Lower lobe of right lung (tissue), 2 donors: Measurements from ENCODE around the gene AHR. TPM values are rescaled to one million over a fixed set of nuclear protein-coding genes. Genes with fewer than 3 reads are reported as not detected.

Source experiments
- ATAC-seq, 2 donors: fragments of 200-7000 bp; cut with Tn5 transposase; one replicate each; pipeline ENCODE4 v1.9.1; 2020 to 2022; ENCODE audit warnings: mild to moderate bottlenecking in 2 of 2, moderate library complexity in 2 of 2
- DNase-seq: peaks from one replicate; pipeline ENCODE4 v3.0.0-alpha.2; 2020
- H3K27ac ChIP-seq: fragments of 200-600 bp; one replicate; pipeline ENCODE4 v1.8.0; 2022
- H3K27me3 ChIP-seq: fragments of 200-600 bp; one replicate; pipeline ENCODE4 v1.8.0; 2022; ENCODE audit warnings: low read depth
- H3K36me3 ChIP-seq: fragments of 200-600 bp; one replicate; pipeline ENCODE4 v1.8.0; 2022; ENCODE audit warnings: mild to moderate bottlenecking
- H3K4me1 ChIP-seq: fragments of 200-600 bp; one replicate; pipeline ENCODE4 v1.8.0; 2022
- H3K4me3 ChIP-seq: fragments of 200-600 bp; one replicate; pipeline ENCODE4 v1.8.0; 2022; ENCODE audit warnings: mild to moderate bottlenecking
- H3K9me3 ChIP-seq: fragments of 200-600 bp; one replicate; pipeline ENCODE4 v1.8.0; 2022
- intact Hi-C: fragments of 100-400 bp; cut with DNase I; formaldehyde crosslinking; loops from one replicate; pipeline ENCODE4 v1.11.0; 2022
- total RNA-seq: library from RNA; stranded (reverse); fragmentation: NEBNext Ultra II Directional; extraction: Animal tissue kit (Norgen Biotek cat#: 25700); gene quantifications from one replicate; pipeline ENCODE4 v1.2.1, GENCODE V29; 2021
- TF ChIP-seq, protein P1 (sequence below): fragments of 200-600 bp; IDR thresholded peaks from one replicate; pipeline ENCODE4 v1.8.0; 2022; ENCODE audit warnings: antibody characterized with exemption, mild to moderate bottlenecking
- donor health status: DM: no; HTN: yes; CAD: no; lungs with severe emphysema.

AHR gene
- total RNA-seq, 1 donor from 2014 or later = 132 TPM

DNA sequence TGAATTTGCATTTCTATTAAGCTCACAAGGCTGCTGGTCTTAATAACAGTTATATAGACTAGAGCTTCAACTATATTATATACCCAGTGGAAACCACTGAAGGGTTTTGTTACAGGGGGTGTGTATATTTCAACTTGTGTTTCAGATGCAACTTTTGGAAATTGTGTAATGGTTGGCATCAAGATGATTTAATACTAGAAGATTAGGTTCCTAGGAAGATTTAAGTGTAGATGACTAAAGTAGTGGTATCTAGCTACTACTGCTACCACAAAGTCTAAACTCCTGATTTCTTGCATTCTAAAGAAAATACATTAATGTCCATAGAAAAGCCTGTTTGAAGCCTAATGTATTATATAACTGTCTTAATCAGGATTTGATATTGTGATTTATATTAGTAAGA, 30.2 kb downstream of the AHR start:
- H3K36me3 ChIP-seq = peaks cover 88% of the 10 kb centered on the region
- H3K27ac ChIP-seq = no peak overlapping the region
- ATAC-seq (no peak), DNase-seq (no peak)
- H3K4me3 ChIP-seq = no peak overlapping the region
- no peaks in the 10 kb centered on the region for H3K9me3 ChIP-seq
- TF ChIP-seq, protein P1, sequence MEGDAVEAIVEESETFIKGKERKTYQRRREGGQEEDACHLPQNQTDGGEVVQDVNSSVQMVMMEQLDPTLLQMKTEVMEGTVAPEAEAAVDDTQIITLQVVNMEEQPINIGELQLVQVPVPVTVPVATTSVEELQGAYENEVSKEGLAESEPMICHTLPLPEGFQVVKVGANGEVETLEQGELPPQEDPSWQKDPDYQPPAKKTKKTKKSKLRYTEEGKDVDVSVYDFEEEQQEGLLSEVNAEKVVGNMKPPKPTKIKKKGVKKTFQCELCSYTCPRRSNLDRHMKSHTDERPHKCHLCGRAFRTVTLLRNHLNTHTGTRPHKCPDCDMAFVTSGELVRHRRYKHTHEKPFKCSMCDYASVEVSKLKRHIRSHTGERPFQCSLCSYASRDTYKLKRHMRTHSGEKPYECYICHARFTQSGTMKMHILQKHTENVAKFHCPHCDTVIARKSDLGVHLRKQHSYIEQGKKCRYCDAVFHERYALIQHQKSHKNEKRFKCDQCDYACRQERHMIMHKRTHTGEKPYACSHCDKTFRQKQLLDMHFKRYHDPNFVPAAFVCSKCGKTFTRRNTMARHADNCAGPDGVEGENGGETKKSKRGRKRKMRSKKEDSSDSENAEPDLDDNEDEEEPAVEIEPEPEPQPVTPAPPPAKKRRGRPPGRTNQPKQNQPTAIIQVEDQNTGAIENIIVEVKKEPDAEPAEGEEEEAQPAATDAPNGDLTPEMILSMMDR = no peak
- H3K27me3 ChIP-seq = no peaks in the 10 kb centered on the region
- peaks cover 28% of the 10 kb centered on the region for H3K4me1 ChIP-seq
- intact Hi-C loops = no loop called here

DNA sequence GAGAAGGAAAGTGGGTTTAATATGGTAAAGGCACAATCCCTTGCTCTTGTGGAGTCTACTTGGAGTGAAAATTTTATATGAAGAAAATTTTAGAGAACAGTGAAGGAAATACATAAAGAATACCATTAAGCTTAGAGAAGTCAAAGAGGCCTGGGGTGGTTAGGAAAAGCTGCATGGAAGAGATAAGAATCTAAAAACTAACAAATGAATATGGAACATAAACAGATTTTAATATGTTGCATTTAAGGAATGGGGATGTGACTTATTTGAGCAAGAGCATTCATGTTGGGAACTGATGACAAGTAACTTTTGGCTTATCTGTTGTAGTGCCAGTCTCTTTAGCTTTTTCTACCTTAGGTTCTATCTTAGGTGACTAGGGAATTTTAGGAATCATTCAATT, 31.0 kb downstream of the AHR start:
- Histone ChIP-seq H3K4me3 (no peak overlapping the region), H3K36me3 (peaks cover 88% of the 10 kb centered on the region), H3K27ac (no peak overlapping the region), H3K27me3 (no peaks in the 10 kb centered on the region), H3K9me3 (no peaks in the 10 kb centered on the region), H3K4me1 (peaks cover 28% of the 10 kb centered on the region)
- ATAC-seq (no peak), DNase-seq (no peak)
- intact Hi-C loops = no loop called here
- TF ChIP-seq, protein P1 = no peak

DNA sequence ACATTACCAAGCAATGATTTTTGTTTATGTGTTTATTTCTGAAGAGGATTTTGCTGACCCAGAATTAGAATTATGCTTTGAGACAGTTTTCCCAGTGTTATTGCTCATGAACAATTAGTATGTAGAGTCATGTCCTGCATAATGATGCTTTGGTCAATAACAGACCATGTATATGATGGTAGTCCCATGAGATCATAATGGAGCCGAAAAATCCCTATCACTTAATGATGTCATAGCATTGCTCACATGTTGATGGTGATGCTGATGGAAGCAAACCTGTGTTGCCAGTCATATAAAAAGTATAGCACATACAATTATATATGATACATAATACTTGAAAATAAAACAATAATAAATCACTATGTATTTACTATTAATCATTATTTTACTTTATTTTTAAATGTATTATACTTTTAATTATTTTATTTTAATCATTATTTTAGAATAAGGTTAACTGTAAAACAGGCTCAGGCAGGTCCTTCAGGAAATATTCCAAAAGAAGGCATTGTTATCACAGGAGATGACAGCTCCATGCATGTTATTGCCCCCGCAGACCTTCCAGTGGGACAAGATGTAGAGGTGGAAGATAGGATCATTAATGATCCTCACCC, 33.5 kb downstream of the AHR start:
- intact Hi-C loops = no loop called here
- ATAC-seq (no peak), DNase-seq (no peak)
- Histone ChIP-seq H3K4me3 (no peak overlapping the region), H3K27ac (no peak overlapping the region), H3K9me3 (no peaks in the 10 kb centered on the region), H3K36me3 (peaks cover 94% of the 10 kb centered on the region), H3K27me3 (no peaks in the 10 kb centered on the region), H3K4me1 (peaks cover 10% of the 10 kb centered on the region)
- TF ChIP-seq, protein P1 = no peak

DNA sequence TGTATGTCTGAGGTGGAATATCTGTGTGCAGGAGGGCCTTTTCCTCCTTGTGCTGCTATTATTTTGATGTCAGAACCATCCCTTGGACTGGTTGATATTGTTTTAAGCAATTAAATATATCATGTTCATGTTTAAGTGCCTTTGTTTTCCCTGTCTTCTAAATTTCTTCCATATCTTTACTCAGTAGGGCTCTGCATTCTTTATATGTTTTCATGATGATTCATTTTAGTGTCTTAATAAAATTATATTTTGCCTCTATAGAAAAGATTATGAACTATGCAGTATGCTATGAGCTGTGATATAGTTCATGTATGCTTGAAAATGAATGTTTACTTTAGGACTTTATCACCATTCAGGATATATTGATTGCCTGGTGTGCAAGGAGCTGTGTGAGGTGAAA, 34.8 kb downstream of the AHR start:
- H3K27me3 ChIP-seq = no peaks in the 10 kb centered on the region
- no peak overlapping the region for H3K4me3 ChIP-seq
- no peak overlapping the region for H3K27ac ChIP-seq
- intact Hi-C loops = no loop called here
- peaks cover 91% of the 10 kb centered on the region for H3K36me3 ChIP-seq
- TF ChIP-seq, protein P1 = no peak
- H3K9me3 ChIP-seq = no peaks in the 10 kb centered on the region
- H3K4me1 ChIP-seq = peaks cover under 1% of the 10 kb centered on the region
- ATAC-seq (no peak), DNase-seq (no peak)

DNA sequence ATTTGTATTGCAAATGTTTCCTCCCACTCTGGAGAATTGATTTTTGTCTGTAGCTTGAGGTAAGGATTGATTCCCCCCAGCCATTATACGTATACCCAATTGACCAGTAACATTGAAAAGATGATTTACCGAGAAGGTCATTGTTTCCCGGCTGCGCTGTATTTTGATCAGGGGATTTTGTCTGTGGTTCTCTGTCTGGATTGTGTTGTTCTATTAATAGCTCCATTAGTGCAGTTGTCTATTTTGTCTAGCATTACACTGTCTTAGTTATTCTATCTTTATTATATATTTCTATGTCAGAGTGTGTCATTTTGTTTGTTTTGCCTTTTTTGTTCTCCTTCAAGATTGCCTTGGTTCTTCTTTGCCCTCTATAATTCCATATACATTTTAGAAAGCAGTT, 37.7 kb downstream of the AHR start:
- Histone ChIP-seq H3K27ac (no peak overlapping the region), H3K9me3 (no peaks in the 10 kb centered on the region), H3K27me3 (no peaks in the 10 kb centered on the region), H3K4me1 (peaks cover 9% of the 10 kb centered on the region), H3K36me3 (peaks cover 91% of the 10 kb centered on the region), H3K4me3 (no peak overlapping the region)
- TF ChIP-seq, protein P1 = no peak
- intact Hi-C loops = no loop called here
- DNase-seq (no peak), ATAC-seq (no peak)
